Astrocyte of the hippocampus (primary cell): ENCODE data around the gene TUBA8.
"Not testable (repeated sequence)": the region's sequence is repeated elsewhere in the genome, so short reads cannot be mapped to it uniquely, and the experiment has no call there.

Experiments used
- DNase-seq: peaks from one replicate; pipeline ENCODE4 v3.0.0; 2011; ENCODE audit warnings: low read depth, low spot score

TUBA8 gene

DNA sequence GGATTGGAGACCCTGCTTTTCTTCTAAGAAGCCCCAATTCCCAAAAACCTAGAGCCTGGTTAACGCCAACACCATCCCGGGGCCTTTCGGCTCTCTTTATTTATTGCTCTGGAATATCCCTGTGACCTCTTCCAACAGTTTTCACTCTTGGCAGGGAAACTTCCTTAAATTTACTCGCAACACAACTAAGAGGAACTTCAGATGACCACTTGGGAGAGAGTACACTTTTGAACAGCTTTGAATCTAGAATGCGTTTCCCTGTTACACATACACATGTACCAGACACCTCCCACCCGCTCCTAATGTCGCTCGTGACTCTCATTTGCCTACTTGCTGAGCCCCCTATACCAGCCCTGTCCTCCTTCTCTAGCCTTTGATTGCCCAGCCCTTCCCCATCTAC is 19.4 kb downstream of the TUBA8 start:
- no peak for DNase-seq

DNA sequence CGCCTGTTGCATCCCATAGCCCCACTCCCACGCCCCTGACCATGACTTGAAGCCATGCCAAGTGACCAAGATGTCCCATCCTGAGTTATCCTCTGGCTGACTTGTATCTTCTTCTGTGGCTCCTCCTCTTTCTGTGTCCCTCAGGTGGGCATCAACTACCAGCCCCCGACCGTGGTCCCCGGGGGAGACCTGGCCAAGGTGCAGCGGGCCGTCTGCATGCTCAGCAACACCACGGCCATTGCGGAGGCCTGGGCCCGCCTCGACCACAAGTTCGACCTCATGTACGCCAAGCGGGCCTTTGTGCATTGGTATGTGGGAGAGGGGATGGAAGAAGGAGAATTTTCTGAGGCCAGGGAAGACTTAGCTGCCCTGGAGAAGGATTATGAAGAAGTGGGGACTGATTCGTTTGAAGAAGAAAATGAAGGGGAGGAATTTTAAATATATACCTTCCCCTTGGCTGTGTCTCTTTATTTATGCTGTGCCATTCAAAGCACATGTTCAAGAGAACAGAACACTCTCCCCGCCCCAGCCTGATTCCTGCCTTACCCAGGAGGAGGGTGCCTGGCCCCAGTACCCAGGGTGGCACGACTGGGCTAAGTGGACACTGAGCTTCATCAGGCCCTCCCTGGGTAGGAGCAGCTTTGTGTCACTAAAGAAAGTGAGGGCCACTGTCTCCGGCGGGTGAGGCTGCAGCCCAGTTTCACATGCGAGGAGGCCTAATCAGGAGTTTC is 20.3 kb downstream of the TUBA8 start:
- no peak for DNase-seq

DNA sequence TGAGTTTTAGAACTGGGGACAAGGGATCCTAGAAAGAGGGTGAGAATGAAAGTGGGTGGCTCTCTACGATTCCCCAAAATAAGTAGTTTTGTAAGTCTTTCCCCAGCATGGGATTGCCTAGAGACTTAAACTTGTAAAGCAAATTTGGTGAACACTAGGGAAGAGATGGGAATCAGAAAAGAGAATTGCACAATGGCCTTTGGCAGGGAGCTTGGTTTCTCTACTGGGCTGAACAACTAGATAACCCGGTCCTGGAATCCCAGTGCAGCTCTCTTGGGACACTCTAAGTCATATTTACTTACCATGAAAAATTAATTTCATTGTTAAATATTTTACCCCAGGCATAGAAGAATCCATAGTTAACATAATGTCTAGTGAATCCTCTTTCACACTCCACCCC is 22.8 kb downstream of the TUBA8 start:
- DNase-seq, result no peak

DNA sequence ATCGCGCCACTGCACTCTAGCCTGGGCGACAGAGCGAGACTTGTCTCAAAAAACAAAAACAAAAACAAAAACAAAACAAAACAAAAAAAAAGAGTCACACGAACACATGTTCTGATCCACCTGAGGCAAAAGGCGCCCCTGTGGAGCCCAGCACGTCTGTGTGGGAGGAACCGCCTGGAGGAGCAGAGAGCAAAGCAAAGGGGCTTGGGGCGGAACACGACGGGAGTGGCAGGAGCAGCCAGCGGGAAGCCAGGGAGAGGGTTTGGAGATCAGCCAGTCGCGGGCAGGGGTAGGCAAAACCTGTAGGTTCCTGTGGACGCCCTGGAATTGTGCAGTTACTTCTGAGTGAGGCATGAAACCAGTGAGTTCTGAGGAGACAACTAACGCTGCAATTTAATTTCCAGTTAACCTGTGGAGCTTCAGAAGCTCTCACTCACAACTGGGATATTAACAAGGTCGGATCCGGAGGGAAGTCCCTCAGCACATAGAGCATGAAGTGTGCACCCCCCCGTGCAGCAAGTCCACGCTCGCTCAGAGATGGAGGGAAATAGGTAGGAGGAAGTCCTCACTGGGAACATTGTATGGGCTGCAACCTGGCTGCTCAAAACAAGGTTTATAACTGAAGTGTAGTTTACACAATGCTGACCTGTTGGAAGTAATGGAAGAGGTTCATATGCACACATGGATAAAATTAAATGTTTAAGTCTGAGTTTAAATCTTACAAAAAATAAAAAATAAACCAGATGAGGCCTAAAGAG is 26.1 kb downstream of the TUBA8 start:
- DNase-seq, result no peak

DNA sequence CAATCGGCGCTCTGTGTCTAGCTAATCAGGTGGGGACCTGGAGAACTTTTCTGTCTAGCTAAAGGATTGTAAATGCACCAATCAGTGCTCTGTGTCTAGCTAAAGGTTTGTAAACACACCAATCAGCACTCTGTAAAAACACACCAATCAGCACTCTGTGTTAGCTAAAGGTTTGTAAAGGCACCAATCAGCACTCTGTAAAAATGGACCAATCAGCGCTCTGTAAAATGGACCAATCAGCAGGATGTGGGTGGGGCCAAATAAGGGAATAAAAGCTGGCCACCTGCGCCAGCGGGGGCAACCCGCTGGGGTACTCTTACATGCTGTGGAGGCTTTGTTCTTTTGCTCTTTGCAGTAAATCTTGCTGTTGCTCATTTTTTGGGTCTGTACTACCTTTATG is 30.4 kb downstream of the TUBA8 start:
- not testable (repeated sequence) for DNase-seq

DNA sequence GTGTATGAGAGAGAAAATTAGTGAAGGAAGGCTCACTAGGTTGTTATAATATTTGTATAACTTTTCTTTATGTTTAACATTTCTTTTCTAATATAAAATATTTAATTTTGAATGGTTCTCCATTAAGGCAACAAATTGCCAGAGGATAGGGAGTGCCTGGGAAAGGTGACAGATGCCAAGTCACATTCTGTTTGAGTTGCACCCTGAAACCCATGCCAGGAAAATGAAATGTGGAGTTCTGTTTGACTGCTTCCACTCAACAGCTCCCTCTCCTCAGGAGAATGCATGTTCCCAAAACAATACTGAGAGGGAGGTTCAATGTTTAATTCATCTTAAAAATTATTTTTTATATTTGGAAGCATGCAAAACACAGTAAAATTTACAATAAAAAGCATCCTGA is 33.5 kb downstream of the TUBA8 start:
- DNase-seq, result no peak

DNA sequence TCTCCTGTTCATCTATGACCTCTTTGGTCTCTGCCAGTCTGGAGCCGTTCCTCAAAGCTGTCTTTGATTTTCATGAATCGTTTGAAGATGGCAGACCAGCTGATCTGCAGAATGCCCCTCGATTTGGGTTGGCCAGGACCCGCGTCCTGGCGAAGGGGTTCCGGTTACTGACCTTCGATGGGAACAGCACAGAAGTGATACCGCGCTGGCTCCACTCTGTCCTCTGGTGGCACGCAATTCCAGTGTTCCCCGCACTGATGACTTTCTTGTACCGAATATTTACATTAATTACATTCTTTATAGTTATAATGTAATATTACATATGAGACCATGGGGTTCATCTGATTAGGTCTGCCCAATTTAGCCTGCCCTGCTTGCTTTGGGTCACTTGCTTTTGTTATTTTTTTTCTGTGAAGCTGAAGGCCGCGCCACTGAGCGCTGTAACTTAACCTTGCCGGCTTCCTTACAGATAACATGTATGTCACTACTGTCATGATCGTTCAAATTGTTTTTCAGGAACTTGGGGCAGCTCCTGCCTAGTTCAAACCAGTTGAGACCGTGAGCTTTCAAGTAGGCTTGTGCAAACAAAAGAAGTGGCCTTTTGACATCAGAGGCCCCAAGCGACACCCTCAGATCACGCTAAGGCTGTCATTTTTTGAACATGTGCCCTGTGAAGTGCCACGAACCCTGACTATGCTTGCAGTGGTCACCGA is 35.2 kb downstream of the TUBA8 start:
- no peak for DNase-seq

DNA sequence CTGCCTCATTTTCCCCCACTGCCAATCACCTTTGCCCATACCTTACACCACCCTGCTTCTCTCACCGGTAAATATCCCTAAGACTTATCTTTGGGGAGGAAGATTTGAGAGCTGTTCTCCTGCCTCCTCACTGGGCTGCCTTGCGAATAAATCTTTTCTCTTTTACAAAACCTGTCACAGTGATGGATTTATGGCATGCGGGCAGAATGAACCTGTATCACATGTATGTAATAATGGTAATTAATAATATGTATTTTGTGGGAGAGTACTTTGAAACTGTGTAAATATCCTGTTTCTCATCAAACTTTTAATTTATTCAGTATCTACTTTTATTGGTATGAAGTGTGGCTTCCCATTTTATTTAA is 35.8 kb downstream of the TUBA8 start:
- no peak for DNase-seq

DNA sequence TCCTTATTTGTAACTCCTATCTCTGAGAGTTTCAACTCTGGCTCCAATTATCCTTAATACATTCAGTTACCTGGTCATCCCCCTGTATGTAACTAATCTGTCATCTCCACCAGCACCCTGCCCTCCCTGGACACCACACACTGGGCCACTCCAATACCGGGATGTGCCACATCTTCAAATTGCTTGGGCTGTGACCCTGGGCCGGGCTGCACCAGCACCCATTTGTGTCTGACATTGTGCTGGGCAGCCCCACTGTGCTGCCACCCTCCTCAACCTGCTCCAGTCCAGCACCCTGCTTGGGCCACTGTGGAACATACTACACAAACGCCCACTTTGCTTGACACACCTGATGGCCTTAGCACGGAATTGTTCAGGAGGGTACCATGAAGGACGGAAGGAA is 37.2 kb downstream of the TUBA8 start:
- DNase-seq, result no peak

DNA sequence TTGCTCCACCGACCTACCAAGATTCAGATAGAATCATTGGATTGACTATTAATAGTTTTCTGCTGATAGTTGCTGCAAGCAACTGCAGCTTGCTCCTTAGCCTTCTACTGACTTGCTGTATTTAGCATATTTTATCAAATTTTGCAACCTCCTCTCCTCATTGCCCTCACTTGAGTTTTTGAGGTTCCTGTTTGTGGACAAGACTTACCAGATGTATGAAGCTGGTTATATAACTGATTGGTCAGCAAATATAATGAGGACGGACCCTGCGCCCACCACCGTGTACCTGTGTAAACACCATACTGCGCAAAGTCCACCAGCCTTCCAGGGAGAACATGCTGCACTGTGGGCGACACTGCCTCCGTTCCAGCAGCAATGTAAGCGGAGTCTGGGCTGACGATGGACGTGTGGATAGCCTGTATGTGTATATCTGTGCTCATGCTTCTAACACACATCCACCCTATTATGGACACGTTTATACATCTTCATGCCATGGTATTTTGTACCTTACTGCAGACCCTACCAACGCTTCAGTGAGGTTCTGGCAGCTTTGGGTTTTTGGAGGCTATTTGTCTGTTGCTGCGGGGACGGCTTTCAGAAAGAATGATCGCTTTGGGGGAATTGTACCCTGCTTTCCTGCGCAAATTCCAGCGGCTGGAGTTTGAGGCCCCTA is 37.8 kb downstream of the TUBA8 start:
- no peak for DNase-seq

DNA sequence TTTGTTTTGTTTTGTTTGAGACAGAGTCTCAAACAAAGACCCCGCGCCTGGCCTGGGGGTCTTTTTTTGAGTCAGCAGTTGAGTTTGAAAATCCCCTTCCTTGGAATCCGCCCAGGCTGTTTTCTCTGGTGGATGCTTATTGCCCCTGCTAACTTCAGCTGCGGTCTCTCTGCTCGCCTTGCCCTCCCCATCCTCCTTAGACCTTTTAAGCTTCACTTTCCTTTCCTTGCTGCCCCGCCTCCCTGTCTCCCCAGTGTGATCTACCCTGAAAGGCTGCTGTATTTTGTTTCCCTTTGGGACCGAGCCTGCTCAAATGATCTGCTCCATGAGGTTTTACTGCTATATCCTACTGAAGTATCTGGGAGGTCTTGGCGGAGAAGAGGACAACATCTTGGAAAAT is 41.9 kb downstream of the TUBA8 start:
- DNase-seq, result no peak

DNA sequence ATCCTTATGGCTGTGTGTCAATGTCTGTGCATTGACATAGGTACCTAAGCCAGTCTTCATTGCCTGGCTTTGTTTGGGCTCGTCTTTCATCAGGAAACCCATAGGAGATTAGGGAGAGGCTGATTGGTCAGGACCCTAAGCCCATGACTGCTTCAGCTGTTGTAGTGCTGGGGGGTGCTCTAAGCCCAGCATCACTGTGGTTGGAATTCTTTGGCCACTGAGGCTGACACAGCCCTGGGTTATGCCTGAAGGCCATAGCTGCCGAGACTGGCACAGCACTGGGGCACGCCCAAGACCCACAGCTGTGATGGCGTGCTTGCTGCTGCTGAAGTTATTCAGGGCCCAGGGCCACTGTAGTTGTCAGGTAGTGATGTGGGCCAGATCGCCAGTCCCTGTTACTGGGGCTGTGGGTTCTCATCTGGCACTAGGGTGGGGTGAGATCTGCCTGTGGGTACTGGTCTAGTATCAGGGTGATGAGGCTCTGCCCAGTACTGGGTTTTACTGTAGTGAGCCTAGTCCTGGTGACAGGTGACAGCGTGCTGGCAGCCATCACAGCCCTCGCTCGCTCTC is 44.3 kb downstream of the TUBA8 start:
- peak; percentile 38 for DNase-seq

DNA sequence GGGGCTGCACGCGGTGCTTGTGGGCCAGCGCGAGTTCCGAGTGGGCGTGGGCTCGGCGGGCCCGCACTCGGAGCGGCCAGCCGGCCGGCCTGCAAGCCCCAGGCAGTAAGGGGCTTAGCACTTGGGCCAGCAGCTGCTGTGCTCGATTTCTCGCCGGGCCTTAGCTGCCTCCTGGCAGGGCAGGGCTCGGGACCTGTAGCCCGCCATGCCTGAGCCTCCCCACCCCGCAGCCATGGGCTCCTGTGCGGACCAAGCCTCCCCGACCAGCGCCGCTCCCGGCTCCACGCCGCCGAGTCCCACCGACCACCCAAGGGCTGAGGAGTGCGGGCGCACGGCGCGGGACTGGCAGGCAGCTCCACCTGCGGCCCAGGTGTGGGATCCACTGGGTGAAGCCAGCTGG is 44.9 kb downstream of the TUBA8 start:
- DNase-seq, result not testable (repeated sequence)

DNA sequence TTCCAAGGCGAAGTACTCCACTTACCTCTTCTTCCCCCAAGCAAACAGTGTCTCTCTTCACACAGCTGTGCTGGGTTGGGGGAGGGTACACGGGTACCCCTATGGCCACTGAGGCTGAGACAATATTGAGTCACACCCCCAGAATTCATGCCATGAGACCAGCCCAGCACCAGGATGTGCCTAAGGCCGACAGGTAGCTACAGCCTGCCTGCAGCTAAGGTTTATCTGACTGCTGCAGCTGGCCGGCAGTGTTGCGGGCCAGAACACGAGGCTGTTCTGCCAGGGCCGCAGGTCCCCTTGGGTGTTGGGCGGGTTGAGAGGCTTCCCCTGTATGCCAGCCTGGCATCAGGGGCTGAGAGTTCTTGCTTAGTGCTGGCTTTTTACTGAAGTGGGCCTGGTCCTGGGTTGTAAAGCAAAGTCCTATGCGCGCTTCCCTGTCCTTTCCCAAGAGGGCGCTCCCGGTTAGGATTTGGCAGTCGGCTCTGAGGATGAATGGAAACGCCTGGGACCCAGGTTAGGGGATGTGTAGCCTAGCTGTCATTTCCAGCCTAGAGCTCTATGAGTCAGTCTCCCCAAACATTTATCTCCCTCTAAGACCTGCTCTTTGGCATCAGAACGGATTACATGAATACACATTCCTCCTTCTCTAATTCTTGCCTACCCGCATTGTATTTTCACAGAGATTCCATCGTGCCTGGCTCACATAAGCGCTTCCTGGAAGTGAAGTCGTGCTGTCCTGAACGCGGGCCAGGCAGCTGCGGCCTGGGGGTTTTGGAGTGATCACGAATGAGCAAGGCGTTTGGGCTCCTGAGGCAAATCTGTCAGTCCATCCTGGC is 46.5 kb downstream of the TUBA8 start:
- DNase-seq, result peak; percentile 98

DNA sequence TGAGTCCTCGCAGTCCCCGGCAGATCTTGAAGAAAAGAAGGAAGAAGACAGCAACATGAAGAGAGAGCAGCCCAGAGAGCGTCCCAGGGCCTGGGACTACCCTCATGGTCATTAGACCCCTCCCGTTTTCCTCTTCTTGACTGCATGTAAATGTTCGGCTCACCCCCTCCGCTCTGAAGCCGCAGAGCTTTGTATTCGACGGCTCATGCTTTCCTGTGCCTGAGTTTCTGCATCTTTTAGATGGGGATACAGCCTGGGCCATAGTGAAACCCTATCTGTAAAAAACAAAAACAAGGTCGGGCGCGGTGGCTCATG is 47.1 kb downstream of the TUBA8 start:
- no peak for DNase-seq

DNA sequence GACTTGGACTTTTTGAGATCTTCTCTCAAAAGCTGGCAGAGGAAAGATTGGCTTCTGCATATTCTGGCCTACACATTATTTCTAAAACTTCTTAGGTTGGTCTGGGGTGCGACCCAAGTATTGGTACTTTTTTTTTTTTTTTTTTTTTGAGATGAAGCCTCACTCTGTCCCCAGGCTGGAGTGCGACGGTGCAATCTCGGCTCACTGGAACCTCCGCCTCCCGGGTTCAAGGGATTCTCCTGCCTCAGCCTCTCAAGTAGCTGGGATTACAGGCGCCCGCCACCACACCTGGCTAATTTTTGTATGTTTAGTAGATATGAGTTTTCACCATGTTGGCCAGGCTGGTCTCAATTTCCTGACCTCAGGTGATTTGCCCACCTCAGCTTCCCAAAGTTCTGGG is 50.0 kb downstream of the TUBA8 start:
- DNase-seq, result not testable (repeated sequence)

DNA sequence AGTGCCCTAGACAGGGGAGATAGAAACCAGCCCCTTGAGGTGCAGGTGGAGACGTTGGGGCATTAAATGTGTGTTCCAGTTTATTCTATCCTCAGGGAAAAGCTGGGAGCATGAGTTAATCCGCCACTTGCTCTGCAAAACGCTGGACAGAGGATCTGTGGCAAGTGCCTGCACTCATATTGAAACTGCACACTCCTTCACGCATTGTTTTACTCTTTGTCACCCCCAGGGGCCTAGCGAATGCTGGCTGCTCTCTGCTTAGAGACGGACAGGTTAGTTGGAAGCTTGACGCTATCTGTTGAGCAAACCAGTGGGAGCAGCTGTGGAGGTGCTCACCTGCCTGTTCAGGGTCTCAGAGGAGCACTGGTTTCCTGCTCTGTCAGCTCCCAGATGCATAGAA is 53.2 kb downstream of the TUBA8 start:
- DNase-seq, result not testable (repeated sequence)

DNA sequence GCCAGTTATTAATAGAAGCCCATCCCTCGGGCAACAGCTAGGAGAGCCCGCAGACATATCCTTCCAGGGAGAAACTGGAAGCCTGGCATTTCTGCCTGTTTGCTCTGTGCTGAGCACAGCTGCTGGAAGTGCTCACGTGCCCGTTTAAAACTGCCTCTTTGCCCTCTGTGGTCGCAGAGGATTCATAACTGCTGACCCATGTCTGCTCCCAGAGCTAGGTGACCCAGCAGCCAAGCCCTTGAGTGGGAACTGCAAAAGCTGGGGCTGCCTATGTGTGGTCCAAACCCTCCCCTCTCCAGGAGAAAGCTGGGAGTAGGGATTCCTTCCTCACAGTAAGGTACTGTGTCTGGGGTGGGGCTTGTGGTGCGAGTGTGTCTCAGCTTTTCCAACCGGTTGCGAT is 54.0 kb downstream of the TUBA8 start:
- DNase-seq, result not testable (repeated sequence)

DNA sequence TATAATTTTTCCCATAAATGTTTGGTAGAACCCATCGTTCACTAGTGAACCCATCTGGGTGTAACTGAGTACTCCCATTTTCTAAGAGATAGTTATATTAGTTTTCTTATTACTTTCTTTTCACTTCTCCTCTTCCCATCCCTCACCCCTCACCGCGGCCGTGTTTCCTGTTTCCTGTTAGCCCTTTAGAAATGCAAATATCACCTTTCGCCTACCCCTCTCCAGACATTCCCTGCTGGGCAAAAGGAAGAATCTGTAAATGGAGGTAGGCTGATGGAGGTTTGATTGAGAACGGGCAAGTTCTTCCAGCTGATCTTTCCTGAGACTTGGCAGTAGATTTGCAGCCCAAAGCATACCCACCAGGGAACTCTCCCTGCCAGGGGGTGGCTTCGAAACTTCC is 54.7 kb downstream of the TUBA8 start:
- not testable (repeated sequence) for DNase-seq

DNA sequence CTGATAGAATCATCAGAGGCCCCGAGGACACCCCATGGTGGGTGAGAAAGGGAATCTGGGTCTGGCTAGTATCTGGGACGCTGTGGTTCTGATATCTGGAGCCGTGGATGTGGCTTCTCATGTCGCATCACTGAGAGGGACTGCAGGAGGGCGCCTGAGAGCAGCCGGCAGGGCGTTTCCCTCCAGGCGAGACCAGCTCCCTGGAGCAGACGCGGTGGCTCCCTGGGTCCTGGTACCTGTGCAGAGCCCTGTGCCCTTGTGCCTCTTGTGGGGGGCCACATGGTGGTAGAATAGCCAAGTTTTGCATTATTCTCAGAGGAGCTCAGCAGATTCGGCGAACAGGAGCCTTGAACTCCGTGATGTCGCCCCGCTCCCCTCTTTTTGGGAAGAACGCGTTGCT is 59.7 kb downstream of the TUBA8 start:
- DNase-seq, result not testable (repeated sequence)

DNA sequence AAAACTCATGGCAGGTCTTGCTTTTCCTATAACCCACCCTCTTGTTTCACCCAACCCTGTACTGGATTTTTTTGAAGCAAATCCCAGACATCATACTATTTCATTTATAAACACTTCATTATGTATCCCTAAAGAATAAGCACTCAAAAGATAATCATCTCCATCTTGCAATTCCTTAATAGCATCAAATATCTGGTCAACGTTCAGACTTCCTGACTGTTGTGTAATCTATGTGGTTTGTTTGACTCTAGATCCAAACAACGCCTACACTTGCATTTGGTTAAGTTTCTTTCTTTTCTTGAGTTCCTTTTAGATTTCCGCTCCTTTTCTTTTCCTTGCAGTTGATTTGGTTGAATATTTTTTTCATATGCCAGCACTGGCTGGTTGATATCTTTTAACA is 61.6 kb downstream of the TUBA8 start:
- DNase-seq, result not testable (repeated sequence)
